CD4-positive, alpha-beta memory T cell (primary cell): ENCODE data around the gene PHF13. TPM values are rescaled to one million over a fixed set of nuclear protein-coding genes. Genes with fewer than 3 reads are reported as not detected.

Experiments
- CTCF ChIA-PET: fragments of 350-600 bp; sonication (Branson Sonifier 250); formaldehyde crosslinking; loops from one replicate; lab custom pipeline; 2021; ENCODE audit warnings: inconsistent platforms; ENCODE audit not compliant: partially characterized antibody; lab: Charles Lee
- POLR2A ChIA-PET: fragments of 350-600 bp; sonication (Branson Sonifier 250); formaldehyde crosslinking; loops from one replicate; lab custom pipeline; 2021; ENCODE audit not compliant: partially characterized antibody; lab: Charles Lee
- DNase-seq, 5 donors: peaks; one replicate each; pipeline versions ENCODE4 v3.0.0 to v3.0.0-alpha.2; 2020 to 2022; ENCODE audit warnings: mixed read lengths in 1 of 5
- H3K27ac ChIP-seq: one replicate; pipeline ENCODE4 v1.7.0; 2013; ENCODE audit warnings: low read depth, low read length
- H3K27me3 ChIP-seq: 2 replicates; pipeline ENCODE4 v1.7.0; 2013; ENCODE audit warnings: mild to moderate bottlenecking, low read length, moderate library complexity; ENCODE audit not compliant: insufficient read depth
- H3K36me3 ChIP-seq: 2 replicates; pipeline ENCODE4 v1.7.0; 2013; ENCODE audit warnings: mild to moderate bottlenecking, low read length, moderate library complexity; ENCODE audit not compliant: insufficient read depth
- H3K4me1 ChIP-seq: 2 replicates; pipeline ENCODE4 v1.7.0; 2013; ENCODE audit warnings: mild to moderate bottlenecking, low read length, moderate library complexity; ENCODE audit not compliant: insufficient read depth
- H3K4me3 ChIP-seq, 2 donors: one replicate each; pipeline ENCODE4 v1.7.0; 2013; ENCODE audit warnings: low read length in 2 of 2, mild to moderate bottlenecking in 1 of 2
- H3K9me3 ChIP-seq, 2 donors: one replicate each; pipeline ENCODE4 v1.7.0; 2013; ENCODE audit warnings: low read length in 2 of 2, control low read depth in 1 of 2; ENCODE audit not compliant: control insufficient read depth in 1 of 2
- H3K27ac Mint-ChIP-seq, 7 donors: one replicate each; pipeline ENCODE4 v1.8.0; 2020 to 2021; ENCODE audit warnings: mixed read lengths in 7 of 7, mild to moderate bottlenecking in 6 of 7, inconsistent platforms in 3 of 7, moderate library complexity in 3 of 7
- H3K27me3 Mint-ChIP-seq, 2 donors: one replicate each; pipeline ENCODE4 v1.8.0; 2020 to 2021; ENCODE audit warnings: mixed read lengths in 2 of 2
- H3K36me3 Mint-ChIP-seq, 2 donors: one replicate each; pipeline ENCODE4 v1.8.0; 2020 to 2021; ENCODE audit warnings: mixed read lengths in 2 of 2, inconsistent platforms in 1 of 2, mild to moderate bottlenecking in 1 of 2
- H3K4me1 Mint-ChIP-seq, 4 donors: one replicate each; pipeline ENCODE4 v1.8.0; 2020 to 2021; ENCODE audit warnings: mixed read lengths in 4 of 4, mild to moderate bottlenecking in 1 of 4
- H3K4me3 Mint-ChIP-seq, 8 donors: one replicate each; pipeline ENCODE4 v1.8.0; 2020 to 2021; ENCODE audit warnings: mixed read lengths in 8 of 8, mild to moderate bottlenecking in 7 of 8, moderate library complexity in 6 of 8, inconsistent platforms in 3 of 8
- H3K9me3 Mint-ChIP-seq, 8 donors: one replicate each; pipeline ENCODE4 v1.8.0; 2020 to 2021; ENCODE audit warnings: mixed read lengths in 8 of 8, mild to moderate bottlenecking in 5 of 8, inconsistent platforms in 3 of 8, moderate library complexity in 1 of 8
- intact Hi-C: fragments of 100-400 bp; cut with micrococcal nuclease; formaldehyde crosslinking; loops from one replicate; pipeline ENCODE4 v1.15.1; 2023
- polyA plus RNA-seq, 2 donors: library from polyadenylated mRNA; unstranded; fragments of 300-500 nt; fragmentation: Illumina TruSeq; gene quantifications; one replicate each; pipeline ENCODE4 v1.2.3, GENCODE V29; 2021
- total RNA-seq, 2 experiments: library from RNA; stranded (reverse); gene quantifications; one replicate each; pipeline ENCODE4 v1.2.3, GENCODE V29; 2021

Gene PHF13
- total and polyA plus RNA-seq, 4 experiments from 2014 or later, result 2.1 to 14.7 (median 10.0) TPM

DNA sequence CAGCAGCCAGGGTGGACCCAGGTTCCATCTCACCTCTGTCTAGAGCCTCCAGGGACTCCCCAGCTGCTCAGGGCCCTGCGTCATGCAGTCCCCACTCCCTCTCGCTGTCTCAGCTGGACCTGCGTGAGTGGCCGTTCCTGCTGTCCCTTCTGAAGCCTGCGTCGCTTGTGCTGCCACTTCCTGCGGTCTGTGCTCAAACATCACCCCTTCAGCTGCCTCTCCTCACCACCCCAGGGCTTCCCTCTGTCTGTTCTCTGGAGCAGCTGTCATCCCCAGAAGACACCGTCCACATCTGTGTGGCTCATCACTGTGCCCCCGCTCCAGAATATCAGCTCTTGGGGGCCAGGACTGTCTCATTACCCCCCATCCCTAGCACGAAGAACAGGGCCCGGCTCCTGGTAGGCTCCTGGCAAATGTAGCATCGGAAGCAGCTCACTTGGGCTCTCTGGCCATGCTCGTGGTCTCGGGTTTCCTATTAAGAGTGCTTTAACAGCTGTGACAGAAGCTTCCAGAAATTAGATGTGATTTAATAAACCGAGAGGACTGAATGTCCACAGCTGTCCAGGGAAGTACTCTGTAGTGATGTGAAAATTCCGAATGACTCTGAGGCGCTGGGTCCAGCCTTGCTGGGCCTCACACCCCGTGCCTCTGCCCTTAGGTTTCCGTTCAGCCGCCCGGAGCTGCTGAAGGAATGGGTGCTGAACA, 14.5 kb downstream of the PHF13 start:
- Mint-ChIP-seq H3K4me1 (peaks cover 15 to 35% (median 28%) of the 10 kb centered on the region in 4 donors), H3K27ac (peak overlapping the region in 4 of 7 donors; percentile 29 to 88 (median 64)), H3K9me3 (no peaks in the 10 kb centered on the region), H3K27me3 (no peaks in the 10 kb centered on the region), H3K4me3 (peak overlapping the region; percentile 32 to 95 (median 42)), H3K36me3 (peaks cover 10 to 34% of the 10 kb centered on the region in 2 donors)
- Histone ChIP-seq H3K27ac (no peak overlapping the region), H3K4me1 (peaks cover 23% of the 10 kb centered on the region), H3K36me3 (peaks cover 28% of the 10 kb centered on the region), H3K27me3 (no peaks in the 10 kb centered on the region), H3K4me3 (no peak overlapping the region), H3K9me3 (no peaks in the 10 kb centered on the region)
- POLR2A ChIA-PET, result interaction anchor here (1.2 to 10.0 kb wide), 2 partner anchors 14 to 26 kb away, joined by 4 to 117 read pairs; partner anchors contain the start of genes KLHL21 and PHF13
- CTCF ChIA-PET, result no interaction called here
- no peak for DNase-seq
- intact Hi-C loops, result no loop called here

DNA sequence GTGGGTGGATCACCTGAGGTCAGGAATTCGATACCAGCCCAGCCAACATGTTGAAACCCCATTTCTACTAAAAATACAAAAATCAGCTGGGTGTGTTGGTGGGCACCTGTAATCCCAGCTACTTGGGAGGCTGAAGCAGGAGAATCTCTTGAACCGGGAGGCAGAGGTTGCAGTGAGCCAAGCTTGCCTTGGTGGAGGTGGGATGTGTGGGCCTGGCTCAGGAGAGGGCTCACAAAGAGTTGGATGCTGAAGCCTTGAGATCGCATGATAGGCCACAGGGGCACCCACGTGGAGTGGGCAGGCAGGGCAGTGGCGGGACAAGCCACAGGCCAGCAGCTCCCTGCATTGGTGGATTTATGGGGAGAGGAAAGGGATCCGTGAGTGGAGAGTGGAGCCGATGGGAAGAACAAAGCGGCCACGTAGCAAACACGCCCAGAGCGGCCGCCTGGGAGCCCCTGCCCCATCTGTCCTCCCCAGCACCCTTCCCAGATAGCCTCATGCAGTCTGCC, 15.5 kb downstream of the PHF13 start:
- no peaks in the 10 kb centered on the region for H3K9me3 ChIP-seq
- CTCF ChIA-PET, result interaction anchor here (2.2 kb wide), 1 partner anchor 18 kb away, joined by 10 read pairs; no protein-coding TSS in a partner anchor
- H3K4me1 ChIP-seq, result peaks cover 23% of the 10 kb centered on the region
- Mint-ChIP-seq H3K9me3 (no peaks in the 10 kb centered on the region), H3K27me3 (no peaks in the 10 kb centered on the region), H3K4me3 (no peak overlapping the region), H3K27ac (no peak overlapping the region), H3K36me3 (peaks cover 18 to 38% of the 10 kb centered on the region in 2 donors), H3K4me1 (peaks cover 14 to 32% (median 28%) of the 10 kb centered on the region in 4 donors)
- POLR2A ChIA-PET, result interaction anchor here (1.1 to 10.0 kb wide), 3 partner anchors 13 to 27 kb away, joined by 3 to 117 read pairs (median 4); partner anchors contain the start of genes KLHL21 and PHF13
- no peak overlapping the region for H3K27ac ChIP-seq
- H3K4me3 ChIP-seq, result no peak overlapping the region
- no peaks in the 10 kb centered on the region for H3K27me3 ChIP-seq
- DNase-seq, result no peak
- intact Hi-C loops, result no loop called here
- H3K36me3 ChIP-seq, result peaks cover 36% of the 10 kb centered on the region

DNA sequence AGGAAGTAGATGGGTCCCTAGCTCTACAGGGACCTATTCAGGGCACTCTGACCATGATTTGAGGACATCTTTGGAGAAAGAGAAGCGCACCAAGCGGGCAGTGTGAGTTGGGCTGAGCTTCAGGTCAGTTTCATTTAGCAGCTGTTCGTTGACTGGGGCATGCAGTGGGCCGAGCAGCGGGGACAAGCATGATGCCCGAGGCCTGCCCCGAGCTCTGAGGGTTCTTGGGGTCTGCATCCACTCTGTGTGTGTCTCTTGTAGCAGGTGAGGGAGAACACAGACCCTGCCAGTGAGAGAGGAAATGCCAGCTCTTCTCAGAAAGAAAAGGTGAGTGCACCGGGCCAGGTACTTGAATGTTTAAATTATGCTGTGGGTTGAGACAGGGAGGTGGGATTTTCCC, 16.5 kb downstream of the PHF13 start:
- intact Hi-C loops, result no loop called here

DNA sequence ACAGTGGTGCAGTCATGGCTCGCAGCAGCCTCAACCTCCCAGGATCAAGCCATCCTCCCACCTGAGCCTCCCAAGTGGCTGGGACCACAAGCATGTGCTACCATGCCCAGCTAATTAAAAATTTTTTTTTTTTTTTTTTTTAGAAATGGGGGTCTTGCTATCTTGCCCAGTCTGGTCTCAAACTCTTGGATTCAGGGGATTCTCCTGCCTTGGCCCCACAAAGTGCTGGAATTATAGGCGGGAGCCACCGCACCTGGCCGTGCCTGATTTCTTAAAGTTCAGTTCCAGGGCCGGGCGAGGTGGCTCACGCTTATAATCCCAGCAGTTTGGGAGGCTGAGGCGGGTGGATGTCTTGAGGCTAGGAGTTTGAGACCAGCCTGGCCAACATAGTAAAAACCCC, 17.5 kb downstream of the PHF13 start:
- Histone ChIP-seq H3K4me3 (no peak overlapping the region), H3K27ac (no peak overlapping the region), H3K4me1 (peaks cover 18% of the 10 kb centered on the region), H3K27me3 (no peaks in the 10 kb centered on the region), H3K9me3 (no peaks in the 10 kb centered on the region), H3K36me3 (peaks cover 39% of the 10 kb centered on the region)
- CTCF ChIA-PET, result interaction anchor here (2.2 kb wide), 1 partner anchor 15 kb away, joined by 10 read pairs; no protein-coding TSS in a partner anchor
- intact Hi-C loops, result no loop called here
- Mint-ChIP-seq H3K4me1 (peaks cover 10 to 22% (median 20%) of the 10 kb centered on the region in 4 donors), H3K9me3 (no peaks in the 10 kb centered on the region), H3K27me3 (no peaks in the 10 kb centered on the region), H3K4me3 (no peak overlapping the region), H3K36me3 (peaks cover 18 to 46% of the 10 kb centered on the region in 2 donors), H3K27ac (no peak overlapping the region)
- POLR2A ChIA-PET, result interaction anchor here (0.7 kb wide), 1 partner anchor 45 kb away, joined by 4 read pairs; no protein-coding TSS in a partner anchor
- no peak for DNase-seq

More for the DNA sequence above, 16.5 kb downstream of the PHF13 start:
- Mint-ChIP-seq H3K9me3 (no peaks in the 10 kb centered on the region), H3K36me3 (peaks cover 18 to 45% of the 10 kb centered on the region in 2 donors), H3K4me3 (peak overlapping the region in 1 of 8 donors; percentile 17), H3K27ac (peak overlapping the region in 6 of 7 donors; percentile 12 to 76 (median 55)), H3K27me3 (no peaks in the 10 kb centered on the region), H3K4me1 (peaks cover 11 to 27% (median 24%) of the 10 kb centered on the region in 4 donors)
- Histone ChIP-seq H3K27ac (no peak overlapping the region), H3K4me3 (no peak overlapping the region), H3K27me3 (no peaks in the 10 kb centered on the region), H3K9me3 (no peaks in the 10 kb centered on the region), H3K36me3 (peaks cover 37% of the 10 kb centered on the region), H3K4me1 (peaks cover 23% of the 10 kb centered on the region)
- ChIA-PET CTCF (interaction anchor here (2.2 kb wide), 1 partner anchor 17 kb away, joined by 10 read pairs; no protein-coding TSS in a partner anchor), POLR2A (interaction anchor here (1.1 to 10.0 kb wide), 2 partner anchors 14 to 28 kb away, joined by 3 to 117 read pairs; partner anchors contain the start of gene KLHL21)
- DNase-seq, result no peak

DNA sequence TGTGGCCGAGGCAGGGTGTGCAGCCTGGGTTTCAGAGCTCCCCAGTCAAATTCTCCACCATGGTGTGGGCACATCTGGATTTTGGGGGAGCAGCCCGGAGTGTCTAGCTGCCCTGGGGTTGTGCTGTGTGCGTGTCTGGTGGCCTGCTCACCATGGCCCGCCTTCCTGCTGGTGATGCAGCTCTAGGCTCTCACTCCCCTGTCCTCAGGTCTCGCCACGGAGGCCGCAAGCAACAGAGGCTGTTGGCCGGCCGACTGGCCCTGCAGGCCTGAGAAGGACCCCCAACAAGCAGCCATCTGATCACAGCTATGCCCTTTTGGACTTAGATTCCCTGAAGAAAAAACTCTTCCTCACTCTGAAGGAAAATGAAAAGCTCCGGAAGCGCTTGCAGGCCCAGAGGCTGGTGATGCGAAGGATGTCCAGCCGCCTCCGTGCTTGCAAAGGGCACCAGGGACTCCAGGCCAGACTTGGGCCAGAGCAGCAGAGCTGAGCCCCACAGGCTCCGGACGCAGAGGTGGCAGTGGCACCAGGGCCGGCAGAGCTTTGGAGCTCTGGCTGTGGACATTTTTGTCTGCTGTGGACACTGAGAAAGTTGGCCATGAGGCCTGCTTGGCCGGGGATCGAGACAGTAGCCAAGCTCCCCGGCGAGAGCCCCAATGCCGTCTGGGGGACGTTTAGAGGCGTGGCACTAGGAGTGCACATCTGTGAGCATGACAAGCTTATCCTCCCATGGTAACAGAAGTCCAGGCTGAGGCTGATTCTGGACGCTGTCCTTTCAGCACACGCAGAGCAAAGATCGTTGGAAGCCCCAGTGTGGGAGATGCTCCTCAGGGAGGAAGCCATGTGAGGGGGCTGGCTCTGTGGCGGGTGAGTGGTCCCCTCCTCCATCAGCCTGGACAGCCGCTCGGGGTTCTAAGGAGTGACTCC, 19.3 kb downstream of the PHF13 start:
- Mint-ChIP-seq H3K4me3 (no peak overlapping the region), H3K36me3 (peaks cover 13 to 48% of the 10 kb centered on the region in 2 donors), H3K9me3 (no peaks in the 10 kb centered on the region), H3K27ac (peak overlapping the region in 1 of 7 donors; percentile 48), H3K4me1 (peaks cover 2 to 7% (median 4%) of the 10 kb centered on the region in 4 donors), H3K27me3 (no peaks in the 10 kb centered on the region)
- H3K27ac ChIP-seq, result no peak overlapping the region
- no peaks in the 10 kb centered on the region for H3K27me3 ChIP-seq
- H3K4me3 ChIP-seq, result no peak overlapping the region
- ChIA-PET POLR2A (interaction anchor here (0.8 to 1.2 kb wide), 2 partner anchors 29 to 53 kb away, joined by 3 to 8 read pairs; partner anchors contain the start of gene ZBTB48), CTCF (interaction anchor here (0.7 to 1.5 kb wide), 3 partner anchors 14 to 238 kb away, joined by 3 to 7 read pairs (median 3); no protein-coding TSS in a partner anchor)
- DNase-seq, result no peak
- intact Hi-C loops, result no loop called here
- peaks cover 3% of the 10 kb centered on the region for H3K4me1 ChIP-seq
- H3K36me3 ChIP-seq, result peaks cover 50% of the 10 kb centered on the region
- H3K9me3 ChIP-seq, result no peaks in the 10 kb centered on the region

DNA sequence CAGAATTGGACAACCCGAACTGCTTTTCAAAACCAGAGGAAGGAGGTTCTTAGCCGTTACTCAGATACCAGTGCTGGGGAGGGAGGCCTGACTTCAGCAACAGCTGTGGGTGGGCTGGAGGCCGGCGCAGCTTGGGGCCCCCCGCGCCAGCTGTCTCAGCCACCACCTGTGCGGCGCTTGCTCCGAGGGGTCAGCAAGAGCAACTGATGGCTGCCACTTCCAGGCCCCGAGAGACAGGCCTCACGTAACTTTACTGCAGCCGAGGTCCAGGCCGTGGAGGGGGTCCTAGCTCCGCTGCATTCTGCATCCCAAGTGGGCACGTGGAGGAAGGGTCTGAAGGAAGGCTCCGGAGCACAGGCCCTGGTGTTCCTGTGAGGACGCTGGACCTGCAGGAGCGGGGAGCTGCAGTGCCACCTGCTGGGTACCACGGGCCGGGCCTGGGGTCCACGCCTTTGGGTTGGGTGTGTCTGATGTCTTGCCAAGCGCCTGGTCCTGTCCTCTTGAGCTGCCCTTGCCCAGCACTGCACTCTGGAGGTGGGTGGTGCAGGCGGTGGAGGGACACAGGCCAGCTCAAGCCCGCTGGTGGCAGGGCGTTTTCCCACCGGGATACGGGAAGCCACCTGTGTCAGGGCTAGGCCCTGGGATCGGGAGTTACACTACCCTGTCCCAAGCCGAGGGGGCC, 21.0 kb downstream of the PHF13 start:
- H3K27ac ChIP-seq, result no peak overlapping the region
- Mint-ChIP-seq H3K4me3 (no peak overlapping the region), H3K27ac (peak overlapping the region in 2 of 7 donors; percentile 22 to 24), H3K36me3 (peaks cover 15 to 52% of the 10 kb centered on the region in 2 donors), H3K4me1 (peaks cover 0 to 4% (median under 1%) of the 10 kb centered on the region in 4 donors), H3K27me3 (no peaks in the 10 kb centered on the region), H3K9me3 (no peaks in the 10 kb centered on the region)
- POLR2A ChIA-PET, result interaction anchor here (1.1 to 1.4 kb wide), 4 partner anchors 33 to 80 kb away, joined by 3 to 6 read pairs (median 4); partner anchors contain the start of genes NOL9 and ZBTB48
- DNase-seq, result peak in 2 of 5 donors; percentile 25 to 28
- no peak overlapping the region for H3K4me3 ChIP-seq
- CTCF ChIA-PET, result interaction anchor here (0.9 to 1.5 kb wide), 2 partner anchors 11 to 12 kb away, joined by 3 to 7 read pairs; no protein-coding TSS in a partner anchor
- intact Hi-C loops, result no loop called here
- no peaks in the 10 kb centered on the region for H3K27me3 ChIP-seq
- H3K36me3 ChIP-seq, result peaks cover 46% of the 10 kb centered on the region
- H3K9me3 ChIP-seq, result no peaks in the 10 kb centered on the region
- no peaks in the 10 kb centered on the region for H3K4me1 ChIP-seq
